Right lobe of liver (tissue), 4 donors: ENCODE measurements around the gene RAX.

Experiments used
- POLR2A ChIP-seq: fragments of 450-650 bp; IDR thresholded peaks from one replicate; pipeline ENCODE4 v1.6.1; 2017; ENCODE audit warnings: antibody characterized with exemption, mild to moderate bottlenecking
- TF ChIP-seq, protein P1 (sequence below), 4 donors: fragments of 200-600 bp in 3 of 4; fragments of 450-650 bp in 1 of 4; IDR thresholded peaks; one replicate each; pipeline versions ENCODE4 v1.5.1 to v1.8.0; 2016 to 2022; ENCODE audit warnings: antibody characterized with exemption in 4 of 4, mild to moderate bottlenecking in 2 of 4
- donor health status: DM: no; HTN: no; CAD: no.
- donor health status: DM: no; HTN: no; CAD: no.
- donor health status: DM: no; HTN: yes; CAD: no.

DNA sequence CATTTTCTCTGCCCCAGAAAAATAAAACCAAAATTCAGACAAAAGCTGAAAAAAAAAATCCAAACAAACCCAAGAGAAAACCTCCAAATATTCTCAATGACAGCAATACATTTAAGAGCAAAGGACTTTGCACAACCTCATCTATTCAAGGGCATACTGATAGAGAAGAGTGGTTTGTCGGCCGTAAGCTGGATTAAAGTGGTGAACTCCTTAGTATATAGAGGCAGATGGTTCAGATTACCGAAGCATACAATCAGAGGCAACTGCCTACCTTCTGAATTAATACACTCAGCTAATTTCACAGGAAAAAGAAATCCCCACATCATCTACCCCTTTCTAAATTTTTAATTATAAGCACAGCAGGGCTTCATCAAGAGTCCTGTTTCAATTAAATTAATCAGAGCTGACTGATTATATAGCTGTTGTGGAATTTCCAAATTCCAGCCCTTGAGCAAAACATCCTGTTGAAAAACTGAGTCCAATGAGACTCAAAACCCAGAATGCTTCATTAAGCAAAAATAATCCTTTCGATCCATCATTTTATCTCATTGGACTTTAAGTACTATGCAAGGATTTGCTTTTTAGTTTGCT is 45.3 kb upstream of the RAX start, which contains the start of gene CPLX4:
- TF ChIP-seq, protein P1, sequence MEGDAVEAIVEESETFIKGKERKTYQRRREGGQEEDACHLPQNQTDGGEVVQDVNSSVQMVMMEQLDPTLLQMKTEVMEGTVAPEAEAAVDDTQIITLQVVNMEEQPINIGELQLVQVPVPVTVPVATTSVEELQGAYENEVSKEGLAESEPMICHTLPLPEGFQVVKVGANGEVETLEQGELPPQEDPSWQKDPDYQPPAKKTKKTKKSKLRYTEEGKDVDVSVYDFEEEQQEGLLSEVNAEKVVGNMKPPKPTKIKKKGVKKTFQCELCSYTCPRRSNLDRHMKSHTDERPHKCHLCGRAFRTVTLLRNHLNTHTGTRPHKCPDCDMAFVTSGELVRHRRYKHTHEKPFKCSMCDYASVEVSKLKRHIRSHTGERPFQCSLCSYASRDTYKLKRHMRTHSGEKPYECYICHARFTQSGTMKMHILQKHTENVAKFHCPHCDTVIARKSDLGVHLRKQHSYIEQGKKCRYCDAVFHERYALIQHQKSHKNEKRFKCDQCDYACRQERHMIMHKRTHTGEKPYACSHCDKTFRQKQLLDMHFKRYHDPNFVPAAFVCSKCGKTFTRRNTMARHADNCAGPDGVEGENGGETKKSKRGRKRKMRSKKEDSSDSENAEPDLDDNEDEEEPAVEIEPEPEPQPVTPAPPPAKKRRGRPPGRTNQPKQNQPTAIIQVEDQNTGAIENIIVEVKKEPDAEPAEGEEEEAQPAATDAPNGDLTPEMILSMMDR (IDR thresholded peaks at IDR 0.05) = no peak
- no peak for TF ChIP-seq POLR2A
